CD1c-positive myeloid dendritic cell (primary cell): ENCODE data around the gene EGLN2.
"Not testable (repeated sequence)": the region's sequence is repeated elsewhere in the genome, so short reads cannot be mapped to it uniquely, and the experiment has no call there.

ENCODE experiments used
- DNase-seq: peaks from one replicate; pipeline ENCODE4 v3.0.0-alpha.2; 2016; ENCODE audit errors: extremely low spot score

EGLN2 gene

GRCh38 chr19:40776932-40777644 is 21.9 kb upstream of the EGLN2 start:
- DNase-seq: peak; percentile 98

DNA sequence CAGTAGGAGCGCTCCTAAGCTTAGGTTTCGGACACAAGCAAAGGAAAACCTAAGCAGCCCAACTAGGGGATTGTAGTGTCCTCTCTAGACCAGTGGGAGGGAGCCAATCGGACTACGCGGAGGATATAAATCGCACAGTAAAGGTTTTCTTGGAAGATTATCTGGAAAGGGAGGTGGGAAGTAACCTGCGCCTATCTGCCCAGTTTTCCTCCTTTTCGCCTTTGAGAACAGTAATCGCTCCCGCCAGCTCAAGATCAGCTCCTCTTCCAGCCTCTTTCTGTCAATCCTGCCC is 21.4 kb upstream of the EGLN2 start:
- DNase-seq: no peak

DNA sequence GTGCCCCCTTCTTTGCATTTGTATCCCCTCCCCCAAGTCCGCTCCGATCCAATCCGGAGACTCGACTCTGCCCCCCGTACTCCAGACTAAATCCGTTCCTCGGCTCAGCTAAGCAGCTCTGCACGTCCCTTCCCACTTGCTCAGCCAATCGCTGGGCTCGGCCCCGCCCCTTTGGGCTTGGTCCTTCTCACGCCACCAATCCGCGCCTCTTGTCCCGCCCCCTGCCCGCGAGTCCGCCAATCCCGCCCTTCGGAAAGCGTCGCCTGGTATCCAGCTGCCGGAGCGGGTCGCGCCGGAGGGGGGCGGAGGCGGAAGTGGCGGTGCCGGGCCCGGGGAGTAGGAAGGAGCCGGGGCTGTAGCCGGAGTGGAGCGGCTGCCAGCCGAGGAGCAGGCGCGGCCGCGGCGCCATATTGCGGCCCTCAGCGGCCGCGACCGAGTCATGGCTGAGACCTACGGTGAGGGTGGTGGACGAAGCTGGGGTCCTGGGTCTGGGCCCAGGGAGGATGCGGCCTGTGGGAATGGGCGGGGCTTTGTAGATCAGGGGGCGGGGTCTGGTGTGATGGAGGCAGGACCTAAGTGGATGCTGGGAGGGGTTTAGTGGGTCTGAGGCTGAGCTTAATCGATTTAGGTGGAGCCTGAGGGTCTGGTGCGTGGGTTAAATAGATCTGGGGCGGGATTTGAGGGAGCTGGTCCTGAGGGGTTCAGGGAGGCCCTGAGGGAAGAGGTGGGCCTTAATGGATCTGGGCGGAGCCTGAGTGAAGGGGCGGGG is 20.9 kb upstream of the EGLN2 start, which contains the start of gene RAB4B:
Gene RAB4B, plus strand, starts transcription at position 311 of the 769 bp plus-strand sequence. Its CDS starts 129 bp downstream, at position 440.
- peak; percentile 100 for DNase-seq

DNA sequence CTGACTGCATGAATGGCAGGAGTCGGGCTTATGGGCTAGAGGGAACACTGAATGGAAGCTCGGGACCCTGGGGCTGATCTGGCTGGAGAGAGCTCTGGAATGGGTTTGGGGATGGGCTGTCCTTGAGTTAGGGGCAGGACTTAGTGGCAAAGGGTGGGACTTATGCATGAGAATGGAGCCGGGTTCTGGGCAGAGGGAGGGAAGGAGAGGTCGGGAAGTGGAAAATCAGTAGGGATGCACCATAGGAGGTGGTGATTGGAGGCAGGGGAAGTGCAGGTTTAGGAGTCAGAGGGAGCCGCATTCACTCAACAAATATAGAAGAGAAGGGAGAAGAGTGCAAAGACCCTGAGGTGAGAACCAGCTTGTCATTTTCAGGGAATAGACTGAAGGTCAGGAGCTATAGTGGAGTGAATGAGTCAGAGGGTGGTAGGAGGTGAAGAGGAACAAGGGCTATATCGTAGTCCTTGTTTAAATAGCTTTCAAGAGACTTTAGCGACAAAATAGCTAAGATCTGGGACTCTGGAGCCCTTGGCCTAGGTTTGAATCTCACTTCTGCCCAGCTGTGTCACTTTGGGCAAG is 20.2 kb upstream of the EGLN2 start:
- peak; percentile 61 for DNase-seq

DNA sequence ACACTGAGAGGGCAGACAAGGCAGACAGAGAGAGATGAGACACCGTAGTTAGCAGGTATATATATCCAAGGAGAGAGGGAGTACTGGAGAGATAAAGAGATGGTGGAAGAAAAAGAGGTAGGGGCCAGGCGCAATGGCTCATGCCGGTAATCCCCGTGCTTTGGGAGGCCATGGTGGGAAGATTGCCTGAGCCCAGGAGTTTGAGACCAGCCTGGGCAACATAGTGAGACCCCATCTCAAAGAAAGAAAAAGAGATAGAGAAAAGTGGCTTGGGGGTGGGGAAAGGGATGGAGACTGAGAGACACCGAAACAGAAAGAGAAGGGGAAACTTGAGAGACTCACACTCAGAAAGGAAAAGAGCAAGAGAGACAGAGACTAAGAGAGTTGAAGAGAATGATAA is 18.4 kb upstream of the EGLN2 start:
- DNase-seq: no peak

DNA sequence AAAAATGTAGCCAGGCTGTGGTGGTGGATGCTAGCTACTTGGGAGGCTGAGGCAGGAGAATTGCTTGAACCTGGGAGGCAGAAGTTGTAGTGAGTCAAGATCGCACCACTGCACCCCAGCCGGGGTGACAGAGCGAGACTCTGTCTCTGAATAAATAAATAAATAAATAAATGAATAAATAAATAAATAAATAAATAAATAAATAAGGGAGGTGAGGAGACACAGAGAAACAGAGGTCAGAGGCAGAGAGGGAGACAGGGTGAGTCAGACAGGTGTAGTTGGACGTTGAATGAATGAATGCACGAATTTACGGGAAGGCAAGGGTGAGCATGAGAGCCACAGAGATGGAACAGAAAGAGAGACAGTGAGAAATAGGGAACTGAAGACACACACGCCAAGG is 17.9 kb upstream of the EGLN2 start:
- no peak for DNase-seq

DNA sequence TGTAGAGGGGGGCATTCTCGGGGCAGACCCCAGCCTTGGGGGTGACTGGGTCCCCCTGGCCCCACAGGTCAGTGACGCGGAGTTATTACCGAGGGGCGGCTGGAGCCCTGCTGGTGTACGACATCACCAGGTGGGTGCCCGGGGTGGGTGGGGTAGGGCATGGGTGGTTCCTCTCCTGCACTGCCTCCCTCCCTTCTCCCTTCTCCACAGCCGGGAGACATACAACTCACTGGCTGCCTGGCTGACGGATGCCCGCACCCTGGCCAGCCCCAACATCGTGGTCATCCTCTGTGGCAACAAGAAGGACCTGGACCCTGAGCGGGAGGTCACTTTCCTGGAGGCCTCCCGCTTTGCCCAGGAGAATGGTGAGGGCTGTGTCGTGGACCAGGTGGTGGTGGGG is 15.3 kb upstream of the EGLN2 start:
- DNase-seq: no peak

DNA sequence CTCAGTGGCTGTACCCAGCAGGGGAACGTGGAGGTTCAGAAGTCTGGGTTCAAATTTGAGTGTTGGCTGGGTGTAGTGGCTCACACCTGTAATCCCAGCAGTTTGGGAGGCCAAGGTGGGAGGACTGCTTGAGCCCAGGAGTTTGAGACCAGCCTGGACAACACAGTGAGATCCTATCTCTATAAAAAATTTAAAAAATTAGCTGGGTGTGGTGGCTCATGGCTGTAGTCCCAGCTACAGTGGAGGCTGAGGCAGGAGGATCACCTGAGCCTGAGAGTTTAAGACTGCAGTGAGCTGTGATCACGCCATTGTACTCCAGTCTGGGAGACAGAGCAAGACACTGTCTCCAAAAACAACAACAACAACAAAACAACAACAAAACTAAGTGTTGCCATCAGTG is 14.8 kb upstream of the EGLN2 start:
- not testable (repeated sequence) for DNase-seq

DNA sequence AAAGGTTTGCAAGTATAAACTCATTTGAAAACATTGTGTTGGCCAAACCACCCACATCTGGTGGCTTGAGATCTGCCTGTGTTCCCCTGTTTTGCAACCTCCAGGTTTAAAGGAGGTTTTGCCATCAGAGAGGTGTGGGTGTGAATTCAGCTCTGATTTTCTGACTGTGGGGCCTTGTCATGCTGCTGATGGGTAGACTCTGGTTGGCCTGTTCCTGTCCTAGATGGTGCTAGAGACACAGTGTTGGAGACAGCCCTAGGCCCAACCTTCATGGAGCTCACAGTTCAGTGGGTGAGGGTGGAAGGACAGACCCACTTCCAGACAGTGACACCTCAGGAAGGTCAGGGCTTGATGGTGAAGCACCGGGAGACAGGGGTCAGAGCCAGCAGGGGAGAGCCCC is 13.5 kb upstream of the EGLN2 start:
- no peak for DNase-seq

- no peak for DNase-seq
Observed at GRCh38 chr19:40786060-40787037, 12.6 kb upstream of the EGLN2 start.

DNA sequence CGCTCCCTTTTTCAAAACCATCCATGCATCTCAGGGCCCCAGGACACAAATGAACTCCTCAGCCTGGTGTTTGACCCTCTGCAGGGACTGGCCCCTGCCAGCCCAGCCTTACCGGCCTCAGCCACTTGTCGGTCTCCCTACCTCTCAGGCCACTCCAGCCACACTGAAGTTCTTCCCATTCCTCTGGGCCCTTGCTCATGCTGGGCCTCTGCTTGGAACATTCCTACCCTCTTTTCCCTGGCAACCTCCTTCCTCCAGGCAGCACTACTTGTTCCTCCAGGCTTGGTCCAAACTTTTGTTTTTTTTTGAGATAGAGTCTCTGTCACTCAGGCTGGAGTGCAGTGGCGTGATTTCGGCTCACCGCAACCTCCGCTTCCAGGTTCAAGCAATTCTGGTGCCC is 7.6 kb upstream of the EGLN2 start:
- no peak for DNase-seq

DNA sequence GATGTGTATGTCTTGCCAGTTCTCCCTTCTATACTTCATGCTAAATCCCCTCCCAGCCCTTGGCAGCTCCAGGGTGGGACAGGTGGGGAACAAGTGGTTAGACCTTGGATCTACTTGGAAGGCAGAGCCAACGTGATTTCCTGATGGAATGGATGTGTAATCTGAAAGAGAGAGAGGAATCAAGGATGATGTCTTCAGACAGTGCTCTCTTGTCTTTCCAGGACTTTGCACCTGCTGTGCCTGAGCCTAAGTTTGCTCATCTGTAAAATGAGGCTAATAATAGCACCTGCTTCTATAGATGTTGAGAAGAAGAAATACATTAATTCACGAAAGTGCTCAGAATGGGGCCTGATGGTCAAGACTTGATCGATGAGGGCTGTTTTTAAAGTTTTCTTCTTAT is 7.0 kb upstream of the EGLN2 start:
- no peak for DNase-seq

DNA sequence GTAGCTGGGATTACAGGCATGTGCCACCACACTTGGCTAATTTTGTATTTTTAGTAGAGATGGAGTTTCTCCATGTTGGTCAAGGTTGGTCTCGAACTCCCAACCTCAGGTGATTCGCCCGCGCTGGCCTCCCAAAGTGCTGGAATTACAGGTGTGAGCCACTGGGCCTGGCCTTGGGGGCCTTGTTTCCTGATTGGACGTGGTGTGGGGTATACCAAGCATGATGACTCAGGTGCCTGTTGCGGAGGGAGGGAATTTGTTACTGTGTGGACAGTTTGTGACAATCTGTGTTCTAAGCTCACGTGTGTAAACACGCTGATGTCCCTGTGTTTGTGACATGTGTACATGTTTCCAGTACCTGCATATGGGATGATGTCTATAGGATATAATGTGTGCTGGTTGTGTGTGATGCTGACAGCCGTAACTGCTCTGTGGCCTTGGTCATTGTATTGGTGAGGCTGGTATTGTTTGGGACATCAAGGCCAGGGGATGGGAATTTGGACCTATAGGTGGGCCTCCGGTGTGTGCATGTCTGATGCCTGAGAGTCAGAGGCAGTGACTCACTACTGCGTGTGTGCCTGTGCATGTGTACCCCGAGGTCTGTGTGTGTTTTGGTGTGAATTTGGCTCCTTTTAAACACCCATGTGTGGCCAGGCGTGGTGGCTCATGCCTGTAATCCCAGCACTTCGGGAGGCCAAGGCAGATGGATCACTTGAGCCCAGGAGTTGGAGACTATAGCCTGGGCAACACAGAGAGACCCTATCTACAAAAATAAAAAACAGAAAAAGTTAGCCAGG is 1.6 kb upstream of the EGLN2 start:
- DNase-seq: no peak

DNA sequence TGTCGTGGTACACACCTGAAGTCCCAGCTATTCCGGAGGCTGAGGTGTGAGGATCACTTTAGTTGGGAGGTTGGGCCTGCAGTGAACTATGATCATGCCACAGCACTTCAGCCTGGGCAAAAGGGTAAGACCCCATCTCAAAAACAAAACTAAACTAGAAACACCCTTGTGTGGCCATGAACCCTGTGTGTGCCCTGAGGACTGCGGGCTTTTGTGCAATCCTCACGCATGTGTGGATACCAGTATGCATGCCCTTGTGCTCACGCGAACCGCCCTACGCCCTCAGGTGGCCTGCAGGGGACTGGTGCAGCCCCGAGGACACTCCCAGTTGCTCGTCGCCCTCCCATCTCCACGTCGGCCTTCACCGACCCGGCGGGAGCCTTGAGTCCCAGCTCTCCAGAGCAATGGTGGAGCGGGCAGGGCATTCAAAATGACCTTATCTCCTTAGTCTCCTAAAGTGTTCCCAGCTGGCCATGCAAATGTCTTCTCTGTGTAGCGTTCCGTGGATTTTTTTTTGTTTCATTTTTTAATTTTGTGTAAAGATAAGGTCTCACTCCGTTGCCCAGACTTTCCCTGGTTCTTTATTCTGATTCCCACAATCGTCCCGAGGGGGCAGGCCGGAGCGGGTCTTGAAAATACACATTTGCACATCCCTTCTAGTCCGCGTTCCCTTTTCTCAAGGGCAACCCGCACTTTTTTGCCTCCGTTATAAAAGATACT is 868 bp upstream of the EGLN2 start:
- DNase-seq: peak; percentile 71

- peak; percentile 62 for DNase-seq
Observed at GRCh38 chr19:40799558-40800338, 757 bp downstream of the EGLN2 start.

DNA sequence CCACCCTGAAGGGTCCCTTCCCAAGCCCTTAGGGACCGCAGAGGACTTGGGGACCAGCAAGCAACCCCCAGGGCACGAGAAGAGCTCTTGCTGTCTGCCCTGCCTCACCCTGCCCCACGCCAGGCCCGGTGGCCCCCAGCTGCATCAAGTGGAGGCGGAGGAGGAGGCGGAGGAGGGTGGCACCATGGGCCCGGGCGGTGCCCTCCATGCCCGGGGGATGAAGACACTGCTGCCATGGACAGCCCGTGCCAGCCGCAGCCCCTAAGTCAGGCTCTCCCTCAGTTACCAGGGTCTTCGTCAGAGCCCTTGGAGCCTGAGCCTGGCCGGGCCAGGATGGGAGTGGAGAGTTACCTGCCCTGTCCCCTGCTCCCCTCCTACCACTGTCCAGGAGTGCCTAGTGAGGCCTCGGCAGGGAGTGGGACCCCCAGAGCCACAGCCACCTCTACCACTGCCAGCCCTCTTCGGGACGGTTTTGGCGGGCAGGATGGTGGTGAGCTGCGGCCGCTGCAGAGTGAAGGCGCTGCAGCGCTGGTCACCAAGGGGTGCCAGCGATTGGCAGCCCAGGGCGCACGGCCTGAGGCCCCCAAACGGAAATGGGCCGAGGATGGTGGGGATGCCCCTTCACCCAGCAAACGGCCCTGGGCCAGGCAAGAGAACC is 1.5 kb downstream of the EGLN2 start:
- no peak for DNase-seq

GRCh38 chr19:40800997-40801377 is 2.0 kb downstream of the EGLN2 start:
- no peak for DNase-seq

DNA sequence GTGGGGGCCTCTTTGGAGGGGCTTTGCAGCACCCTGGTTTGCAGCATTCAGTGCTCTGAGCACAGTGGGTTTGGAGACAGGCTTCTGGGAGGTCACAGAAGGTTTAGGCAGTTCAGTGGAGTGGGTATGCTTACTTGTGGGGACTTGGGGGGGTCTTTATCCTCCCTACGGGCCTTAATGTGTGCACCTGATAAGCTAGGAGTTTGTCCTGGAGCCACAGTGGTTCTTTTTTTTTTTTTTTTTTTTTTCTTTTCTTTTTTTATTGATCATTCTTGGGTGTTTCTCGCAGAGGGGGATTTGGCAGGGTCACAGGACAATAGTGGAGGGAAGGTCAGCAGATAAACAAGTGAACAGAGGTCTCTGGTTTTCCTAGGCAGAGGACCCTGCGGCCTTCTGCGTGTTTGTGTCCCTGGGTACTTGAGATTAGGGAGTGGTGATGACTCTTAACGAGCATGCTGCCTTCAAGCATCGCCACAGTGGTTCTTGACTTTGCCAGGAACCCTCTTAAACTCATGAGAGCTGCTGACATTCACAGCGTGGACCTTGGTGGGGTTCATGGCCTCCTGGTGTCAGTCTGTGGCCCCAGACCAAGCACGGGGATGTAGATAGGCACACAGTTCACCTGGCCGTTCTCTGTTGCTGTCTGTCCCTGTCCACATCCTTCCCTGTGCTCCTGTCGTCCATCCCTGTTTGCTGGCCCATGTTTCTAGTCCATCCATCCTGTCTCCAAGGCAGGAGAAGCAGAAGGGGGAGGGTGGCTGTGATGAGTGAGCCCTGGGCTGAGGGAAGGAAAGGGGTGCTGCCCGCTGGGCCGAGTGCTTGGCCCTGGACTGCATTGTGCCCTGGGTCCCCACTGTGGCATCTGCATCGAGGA is 2.7 kb downstream of the EGLN2 start:
- no peak for DNase-seq
